Cortex of kidney (tissue), 1 donor: ENCODE results near the gene PCDHAC2.

Experiments
- DNase-seq: peaks from one replicate; lab custom pipeline; 2025; lab: John Stamatoyannopoulos, UW

PCDHAC2 gene

DNA sequence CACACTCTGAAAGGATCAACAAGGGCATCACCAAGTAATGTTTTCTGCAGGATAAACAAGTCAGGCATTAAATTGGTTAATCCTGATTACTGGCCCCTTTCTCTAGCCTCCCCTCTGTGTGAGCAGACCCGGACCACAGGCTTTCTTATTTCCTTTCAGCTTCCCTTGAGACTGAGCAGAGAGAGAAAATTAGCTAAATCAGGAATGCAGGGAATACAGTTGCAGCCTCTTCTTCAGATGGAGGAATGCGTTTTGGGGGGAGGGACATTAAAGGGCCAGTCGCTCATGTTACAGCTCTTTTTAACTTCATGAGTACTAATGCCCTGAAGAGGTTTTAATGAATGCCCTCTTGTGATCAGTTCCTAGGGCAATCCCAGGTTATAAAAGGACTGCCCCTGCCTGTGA lies 19.8 kb downstream of the PCDHAC2 start:
- no peak for DNase-seq

DNA sequence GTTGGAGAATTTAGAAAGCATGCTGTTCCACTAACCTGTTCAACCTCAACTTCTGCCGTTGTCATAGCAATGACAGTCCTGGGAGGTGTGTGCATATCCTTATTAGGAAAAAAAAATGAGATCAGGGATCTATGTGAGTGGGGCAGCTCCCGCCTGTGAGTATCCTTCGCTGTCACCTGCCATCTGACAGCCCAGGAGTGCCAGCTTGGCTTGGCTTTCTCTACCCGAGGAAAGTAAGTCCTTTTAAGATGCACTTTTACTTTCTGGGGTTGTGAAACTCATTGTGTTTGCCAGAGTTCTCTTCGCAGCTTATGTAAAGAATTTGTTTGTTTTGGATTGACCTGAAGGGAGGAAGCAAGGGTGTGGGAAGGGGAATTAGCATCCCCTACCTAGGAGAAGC lies 21.8 kb downstream of the PCDHAC2 start:
- DNase-seq: no peak

GRCh38 chr5:140988608-140989007 lies 22.3 kb downstream of the PCDHAC2 start:
- no peak for DNase-seq

- DNase-seq: no peak
Measured at GRCh38 chr5:140989254-140990020, 23.2 kb downstream of the PCDHAC2 start.

- DNase-seq: no peak
Measured at GRCh38 chr5:140992828-140993227, 26.6 kb downstream of the PCDHAC2 start.

DNA sequence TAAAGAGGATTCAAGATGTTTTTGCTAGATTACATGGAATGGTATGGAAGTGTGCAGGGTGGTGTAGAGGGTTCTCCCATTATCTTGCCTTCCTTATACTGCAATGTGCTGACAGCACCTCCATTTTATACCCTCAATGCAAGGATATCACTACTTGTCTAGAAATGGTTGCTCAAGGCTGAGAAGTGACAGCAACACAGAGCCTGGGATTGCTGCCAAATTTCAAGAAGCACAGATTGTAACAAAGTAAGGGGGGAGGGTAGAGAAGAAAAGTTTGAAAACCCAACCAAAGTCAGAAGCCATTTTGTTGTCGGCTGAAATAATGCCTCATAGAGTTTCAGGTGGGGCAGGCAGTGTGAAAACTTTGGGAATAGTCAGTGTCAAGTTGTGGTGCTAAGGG lies 29.8 kb downstream of the PCDHAC2 start:
- DNase-seq: no peak

DNA sequence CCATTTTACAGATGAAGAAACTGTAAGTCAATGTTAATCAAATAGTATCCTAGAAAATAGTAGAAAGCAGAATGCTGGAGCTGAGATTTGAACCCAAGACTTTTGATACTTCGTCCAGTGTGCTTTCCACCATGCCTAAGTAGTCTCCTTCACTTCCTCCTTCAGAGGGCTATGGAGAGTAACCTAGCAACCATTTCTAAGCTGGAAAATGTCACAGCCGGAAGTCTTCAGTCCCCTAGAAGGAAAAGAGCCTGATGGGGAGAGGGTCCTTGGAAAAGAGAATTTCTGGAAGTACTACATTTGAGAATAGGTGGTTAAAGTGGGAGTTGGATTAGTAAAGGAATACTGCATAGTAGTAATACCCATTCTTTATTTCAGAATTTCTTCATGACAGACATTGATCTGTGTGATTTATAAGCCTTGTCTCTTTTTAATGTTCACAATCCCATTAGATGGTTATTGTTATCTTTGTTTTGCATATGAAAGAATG lies 32.7 kb downstream of the PCDHAC2 start:
- no peak for DNase-seq

GRCh38 chr5:141001446-141001843 lies 35.2 kb downstream of the PCDHAC2 start:
- DNase-seq: no peak

DNA sequence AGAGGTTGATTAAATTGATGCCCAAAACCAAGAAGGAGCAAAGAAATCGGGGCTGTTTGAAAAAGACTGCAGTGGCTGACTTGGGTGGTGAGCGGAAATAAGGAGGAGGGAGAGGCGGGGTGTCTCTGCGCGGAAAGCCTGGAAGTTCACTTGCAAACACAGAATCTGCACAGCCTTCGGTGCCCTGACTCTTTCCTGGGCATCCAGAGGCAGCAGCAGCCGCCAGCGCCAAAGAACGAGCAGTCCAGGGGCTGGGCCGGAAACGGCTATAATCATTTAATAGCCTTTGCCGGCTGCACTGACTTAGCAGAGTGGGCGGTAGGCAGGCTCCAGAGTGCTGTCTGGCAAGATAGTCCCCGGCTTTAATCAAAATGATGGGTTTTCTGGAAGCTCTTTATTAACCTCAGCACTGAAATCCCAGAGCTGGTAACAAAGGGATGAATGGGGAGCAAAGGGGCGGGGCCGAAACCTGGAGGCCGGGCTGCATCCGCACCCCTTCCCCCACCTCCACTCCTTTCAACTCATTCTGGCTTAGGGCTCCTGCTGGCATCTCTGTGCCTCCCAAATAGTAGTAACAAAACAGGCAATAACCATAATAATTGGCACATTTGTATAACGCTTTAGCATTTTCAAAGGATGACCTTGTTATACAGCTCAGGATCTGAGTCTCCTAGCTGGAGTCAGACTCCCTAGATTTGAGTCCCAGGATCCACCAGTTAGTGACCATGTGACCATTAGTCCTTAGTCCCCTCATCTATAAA lies 35.7 kb downstream of the PCDHAC2 start:
- no peak for DNase-seq

GRCh38 chr5:141002605-141002965 lies 36.3 kb downstream of the PCDHAC2 start:
- no peak for DNase-seq

- no peak for DNase-seq
Measured at GRCh38 chr5:141003031-141003430, 36.8 kb downstream of the PCDHAC2 start.

DNA sequence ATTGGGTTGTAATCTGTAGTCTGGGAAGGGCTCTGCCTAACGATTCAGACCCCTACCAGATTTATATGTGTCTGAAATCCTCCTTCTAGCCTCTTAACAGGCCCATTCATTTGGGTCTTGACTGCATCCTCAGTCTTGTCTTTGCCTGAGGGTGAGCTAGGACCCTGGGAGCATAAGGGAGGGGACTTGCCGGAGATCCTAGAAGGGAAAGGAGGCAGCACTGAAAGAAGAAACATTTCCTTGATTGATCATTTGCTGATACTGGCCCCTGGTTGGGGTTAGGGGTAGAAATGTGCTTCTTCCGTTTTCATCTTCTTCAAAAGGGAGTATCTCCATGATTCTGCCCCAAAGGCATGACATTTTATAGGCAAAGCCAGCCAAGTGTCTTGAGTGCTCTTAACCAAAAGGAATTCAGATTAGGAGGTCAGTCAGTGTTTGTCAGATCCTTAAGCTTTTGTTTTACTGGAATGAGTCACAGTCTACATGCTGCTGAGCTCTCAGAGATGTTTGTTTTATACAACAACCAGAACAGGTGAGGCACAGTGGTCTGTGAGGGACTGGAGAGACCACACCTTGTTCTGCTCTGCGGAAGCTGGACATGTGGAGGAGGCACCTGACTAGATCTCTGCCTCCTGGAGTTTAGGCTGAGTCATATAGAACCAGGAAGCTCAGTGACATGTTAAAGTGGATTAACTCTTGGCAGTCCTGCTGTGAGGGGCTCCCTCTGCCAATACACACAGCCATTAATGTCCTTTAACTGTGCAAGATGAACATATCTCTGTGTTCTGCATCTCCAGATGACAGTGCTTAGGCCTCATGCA lies 37.7 kb downstream of the PCDHAC2 start:
- DNase-seq: no peak

- DNase-seq: no peak
Measured at GRCh38 chr5:141007791-141008190, 41.5 kb downstream of the PCDHAC2 start.

DNA sequence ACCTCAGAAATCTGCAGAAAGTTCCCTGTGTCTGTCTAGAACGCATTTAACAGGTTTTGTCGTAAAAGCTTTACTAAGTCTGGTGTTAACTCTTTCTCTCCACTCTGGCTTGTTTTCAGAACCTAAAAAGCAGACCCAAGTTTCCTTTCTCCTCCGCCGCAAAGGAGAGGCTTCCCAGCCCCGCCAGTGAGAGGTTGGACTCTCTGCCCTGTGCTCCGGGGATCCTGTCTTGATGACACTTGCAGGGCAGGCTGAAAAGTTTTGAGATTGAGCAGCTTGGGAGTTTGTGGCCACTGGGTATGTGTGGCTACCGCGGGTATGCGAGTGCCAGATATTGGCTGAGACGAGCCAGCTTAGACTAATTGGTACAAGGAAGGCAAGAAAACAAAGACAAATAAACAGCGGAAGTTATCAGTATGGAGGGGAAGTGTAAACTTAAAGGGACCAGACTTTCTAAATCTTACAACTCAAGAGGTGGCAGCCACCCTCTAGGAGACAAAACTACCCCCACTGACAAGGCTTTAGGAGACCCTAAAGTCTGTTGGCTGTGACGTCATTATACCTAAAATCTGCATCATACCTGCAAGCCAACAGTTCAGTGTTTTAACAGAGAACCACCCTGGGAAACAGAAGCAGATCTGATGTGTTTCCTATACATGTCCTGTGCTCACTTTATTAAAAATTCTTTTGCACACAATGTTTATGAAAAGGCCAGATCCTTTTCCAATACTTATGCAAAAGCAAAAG lies 43.9 kb downstream of the PCDHAC2 start:
- no peak for DNase-seq

- no peak for DNase-seq
Measured at GRCh38 chr5:141017943-141018342, 51.7 kb downstream of the PCDHAC2 start.
